ENCODE data around the gene DUSP2.

GRCh38 chr2:96131813-96132745 lies 13.2 kb downstream of the DUSP2 start:
- TF ChIP-seq CTCF (conservative IDR thresholded peaks at IDR 0.05; ENCODE audit: low read depth, low read length) (no peak), EZH2 (IDR thresholded peaks at IDR 0.05; ENCODE audit: borderline replicate concordance, low read depth, low read length, poor library complexity, severe bottlenecking) (no peak)
